Esophagus squamous epithelium (tissue), 4 donors: Measurements from ENCODE around the gene MTMR4.

ENCODE experiments used
- CTCF ChIP-seq, 6 experiments: fragments of 450-650 bp in 4 of 6; fragments of 200-600 bp in 2 of 6; sonication (generic) in 2 of 6; IDR thresholded peaks; one replicate each; pipeline ENCODE4 v1.5.1; 2016 to 2019; ENCODE audit warnings: antibody characterized with exemption in 6 of 6, mild to moderate bottlenecking in 4 of 6, moderate library complexity in 4 of 6
- POLR2A ChIP-seq, 4 donors: fragments of 450-650 bp; IDR thresholded peaks; one replicate each; pipeline ENCODE4 v1.6.1; 2017; ENCODE audit warnings: antibody characterized with exemption in 4 of 4, mild to moderate bottlenecking in 4 of 4, moderate library complexity in 3 of 4

GRCh38 chr17:58515286-58515685 lies 848 bp upstream of the MTMR4 start:
- TF ChIP-seq CTCF (IDR thresholded peaks at IDR 0.05) = no peak
- no peak for TF ChIP-seq POLR2A (IDR thresholded peaks at IDR 0.05)
